HEK293 (cell line): ENCODE measurements around the gene LENEP.

Experiments used
- CTCF ChIA-PET: fragments of 350-600 bp; formaldehyde crosslinking; extraction: SDS; loops from one replicate; lab custom pipeline; 2021; ENCODE audit warnings: antibody characterized with exemption; lab: Yijun Ruan, JAX
- POLR2A ChIA-PET: fragments of 300-600 bp; formaldehyde crosslinking; extraction: SDS; loops from one replicate; lab custom pipeline; 2020; ENCODE audit warnings: antibody characterized with exemption, inconsistent platforms; lab: Yijun Ruan, JAX
- H3K27ac ChIP-seq: fragments of 200-500 bp; sonication (Bioruptor generic); 2 replicates; pipeline ENCODE4 v1.5.1; 2014; ENCODE audit warnings: low read depth, low read length, control low read depth, inconsistent platforms; ENCODE audit errors: extremely low read depth
- H3K36me3 ChIP-seq, 2 experiments: fragments of 200-500 bp in 1 of 2; sonication (Bioruptor generic) in 1 of 2; 1 replicate in 1 of 2; 2 replicates in 1 of 2; pipeline ENCODE4 v1.5.1; 2014 to 2017; ENCODE audit warnings: inconsistent platforms in 2 of 2, low read length in 2 of 2; ENCODE audit not compliant: control insufficient read depth in 2 of 2, insufficient read depth in 1 of 2
- H3K4me1 ChIP-seq: fragments of 200-500 bp; sonication (Bioruptor generic); 2 replicates; pipeline ENCODE4 v1.5.1; 2014; ENCODE audit warnings: mild to moderate bottlenecking, low read length, inconsistent platforms; ENCODE audit not compliant: control insufficient read depth, insufficient read depth
- H3K4me3 ChIP-seq: 2 replicates; pipeline ENCODE4 v1.5.1; 2011; ENCODE audit warnings: low read depth, mild to moderate bottlenecking, control low read depth, low read length, moderate library complexity
- H3K9me3 ChIP-seq: fragments of 200-500 bp; sonication (Bioruptor generic); 2 replicates; pipeline ENCODE4 v1.5.1; 2014; ENCODE audit warnings: low read depth, low read length, inconsistent platforms; ENCODE audit not compliant: control insufficient read depth, insufficient read depth
- EGR2 ChIP-seq: fragments of 450-650 bp; formaldehyde crosslinking; IDR thresholded peaks from 2 replicates; pipeline ENCODE4 v1.5.1; 2016; ENCODE audit warnings: low read depth, missing biosample characterization, missing genetic modification characterization
- GFI1B ChIP-seq: fragments of 450-650 bp; formaldehyde crosslinking; IDR thresholded peaks from 2 replicates; pipeline ENCODE4 v1.5.1; 2016; ENCODE audit warnings: missing biosample characterization, missing genetic modification characterization
- HOXA7 ChIP-seq: sonication (generic); formaldehyde crosslinking; IDR thresholded peaks from 2 replicates; pipeline ENCODE4 v1.8.1; 2022; ENCODE audit warnings: missing genetic modification reagents, borderline replicate concordance
- IKZF3 ChIP-seq: fragments of 450-650 bp; IDR thresholded peaks from 2 replicates; pipeline ENCODE4 v1.5.0; 2018; ENCODE audit warnings: missing biosample characterization, mild to moderate bottlenecking, missing genetic modification characterization, moderate library complexity
- PRDM10 ChIP-seq: fragments of 450-650 bp; formaldehyde crosslinking; IDR thresholded peaks from 2 replicates; pipeline ENCODE4 v1.5.1; 2016; ENCODE audit warnings: missing biosample characterization, missing genetic modification characterization
- SALL2 ChIP-seq: fragments of 450-650 bp; formaldehyde crosslinking; IDR thresholded peaks from 2 replicates; pipeline ENCODE4 v1.5.0; 2017; ENCODE audit warnings: missing biosample characterization, mild to moderate bottlenecking, missing genetic modification characterization, borderline replicate concordance
- SCRT1 ChIP-seq: fragments of 450-650 bp; formaldehyde crosslinking; IDR thresholded peaks from 2 replicates; pipeline ENCODE4 v1.5.1; 2016; ENCODE audit warnings: missing biosample characterization, missing genetic modification characterization, borderline replicate concordance
- SP7 ChIP-seq: fragments of 450-650 bp; formaldehyde crosslinking; IDR thresholded peaks from 2 replicates; pipeline ENCODE4 v1.5.1; 2016; ENCODE audit warnings: missing biosample characterization, missing genetic modification characterization
- TCF7L2 ChIP-seq: IDR thresholded peaks from 2 replicates; pipeline ENCODE4 v1.6.1; 2011; ENCODE audit warnings: low read depth, mild to moderate bottlenecking, inconsistent platforms, low read length, moderate library complexity, borderline replicate concordance
- WT1 ChIP-seq: fragments of 450-650 bp; formaldehyde crosslinking; IDR thresholded peaks from 2 replicates; pipeline ENCODE4 v1.5.1; 2016; ENCODE audit warnings: missing biosample characterization, missing genetic modification characterization
- ZFHX2 ChIP-seq: fragments of 450-650 bp; formaldehyde crosslinking; conservative IDR thresholded peaks from 2 replicates; pipeline ENCODE4 v1.5.1; 2016; ENCODE audit warnings: missing biosample characterization, missing genetic modification characterization
- ZNF157 ChIP-seq: fragments of 450-650 bp; formaldehyde crosslinking; IDR thresholded peaks from 2 replicates; pipeline ENCODE4 v1.5.1; 2016; ENCODE audit warnings: missing biosample characterization, missing genetic modification characterization
- ZNF211 ChIP-seq: fragments of 450-650 bp; formaldehyde crosslinking; IDR thresholded peaks from 2 replicates; pipeline ENCODE4 v1.5.1; 2016; ENCODE audit warnings: low read depth, missing biosample characterization, missing genetic modification characterization
- ZNF266 ChIP-seq: fragments of 450-650 bp; formaldehyde crosslinking; IDR thresholded peaks from 2 replicates; pipeline ENCODE4 v1.5.1; 2016; ENCODE audit warnings: missing biosample characterization, missing genetic modification characterization, low read depth
- ZNF398 ChIP-seq: fragments of 450-650 bp; formaldehyde crosslinking; IDR thresholded peaks from 2 replicates; pipeline ENCODE4 v1.5.1; 2017; ENCODE audit warnings: missing biosample characterization, missing genetic modification characterization
- ZNF404 ChIP-seq: fragments of 450-650 bp; formaldehyde crosslinking; IDR thresholded peaks from 2 replicates; pipeline ENCODE4 v1.5.1; 2017; ENCODE audit warnings: missing biosample characterization, missing genetic modification characterization
- ZNF580 ChIP-seq: fragments of 450-650 bp; formaldehyde crosslinking; IDR thresholded peaks from 2 replicates; pipeline ENCODE4 v1.5.1; 2016; ENCODE audit warnings: missing biosample characterization, missing genetic modification characterization
- ZNF596 ChIP-seq: fragments of 450-650 bp; IDR thresholded peaks from 2 replicates; pipeline ENCODE4 v1.5.0; 2018; ENCODE audit warnings: missing biosample characterization, mild to moderate bottlenecking, missing genetic modification characterization, moderate library complexity
- ZNF747 ChIP-seq: fragments of 450-650 bp; formaldehyde crosslinking; IDR thresholded peaks from 2 replicates; pipeline ENCODE4 v1.5.1; 2016; ENCODE audit warnings: missing biosample characterization, missing genetic modification characterization
- ZSCAN18 ChIP-seq: fragments of 450-650 bp; formaldehyde crosslinking; IDR thresholded peaks from 2 replicates; pipeline ENCODE4 v1.5.1; 2016; ENCODE audit warnings: missing biosample characterization, missing genetic modification characterization

LENEP gene

GRCh38 chr1:154969246-154969645 is 24.1 kb upstream of the LENEP start:
- peaks cover 0 to 53% of the 10 kb centered on the region in 2 experiments; a peak in 1 of 3 replicates for H3K36me3 ChIP-seq
- POLR2A ChIA-PET, result no interaction called here
- no peaks in the 10 kb centered on the region for H3K9me3 ChIP-seq
- CTCF ChIA-PET, result interaction anchor here (0.6 to 2.0 kb wide), 3 partner anchors 30 to 396 kb away, joined by 4 to 10 read pairs (median 5); no protein-coding TSS in a partner anchor
- TF ChIP-seq ZNF747 (no peak), ZNF404 (tag by site-specific recombination) (no peak)
- H3K27ac ChIP-seq, result no peak overlapping the region
- H3K4me3 ChIP-seq, result no peak overlapping the region
- peaks cover 12% of the 10 kb centered on the region for H3K4me1 ChIP-seq

- ChIA-PET CTCF (interaction anchor here (0.6 to 2.0 kb wide), 6 partner anchors 8 to 91 kb away, joined by 3 to 16 read pairs (median 6); partner anchors contain the start of gene PYGO2), POLR2A (interaction anchor here (1.1 to 6.0 kb wide), 9 partner anchors 8 to 81 kb away, joined by 4 to 69 read pairs (median 4); partner anchors contain the start of genes ADAM15, FLAD1, PBXIP1 and PMVK)
- Histone ChIP-seq H3K9me3 (no peaks in the 10 kb centered on the region), H3K4me3 (no peak overlapping the region), H3K27ac (peak overlapping the region; percentile 32; the same call in 1 of the 2 replicates), H3K4me1 (peaks cover 12% of the 10 kb centered on the region), H3K36me3 (peaks cover 0 to 45% of the 10 kb centered on the region in 2 experiments; a peak in 1 of 3 replicates)
- TF ChIP-seq ZFHX2 (tag by site-specific recombination) (peak; percentile 53; the same call in 1 of the 2 replicates), SCRT1 (tag by site-specific recombination) (no peak), HOXA7 (CRISPR knock-in tag) (no peak), EGR2 (tag by site-specific recombination) (peak; percentile 38; the same call in 1 of the 2 replicates)
These were observed 23.4 kb upstream of the LENEP start for GRCh38 chr1:154969860-154970452.

GRCh38 chr1:154970631-154971340 is 22.6 kb upstream of the LENEP start, which contains the start of gene SHC1:
TSS of gene SHC1 (minus strand) at chr1:154970747. CDS start at chr1:154970526, 221 bp downstream.
- Histone ChIP-seq H3K9me3 (no peaks in the 10 kb centered on the region), H3K27ac (peak within 1 kb of the TSS; percentile 32; the same call in 1 of the 2 replicates), H3K4me1 (peaks cover 12% of the 10 kb centered on the region), H3K36me3 (peaks cover 0 to 37% of the 10 kb centered on the region in 2 experiments; a peak in 1 of 3 replicates), H3K4me3 (no peak within 1 kb of the TSS)
- POLR2A ChIA-PET, result interaction anchor here (1.1 to 6.0 kb wide), 9 partner anchors 9 to 80 kb away, joined by 4 to 69 read pairs (median 4); partner anchors contain the start of genes ADAM15, FLAD1, PBXIP1 and PMVK
- CTCF ChIA-PET, result interaction anchor here (0.6 to 2.0 kb wide), 8 partner anchors 10 to 974 kb away, joined by 3 to 16 read pairs (median 4); partner anchors contain the start of gene PYGO2
- TF ChIP-seq ZNF266 (no peak), ZNF596 (tag by site-specific recombination) (no peak), ZNF157 (tag by site-specific recombination) (no peak), GFI1B (tag by site-specific recombination) (no peak), ZNF580 (tag by site-specific recombination) (no peak), ZSCAN18 (tag by site-specific recombination) (no peak), SP7 (tag by site-specific recombination) (peak; percentile 57), ZNF211 (tag by site-specific recombination) (no peak), ZNF398 (peak; percentile 78), TCF7L2 (no peak), IKZF3 (no peak), SALL2 (no peak), PRDM10 (tag by site-specific recombination) (peak; percentile 51), WT1 (tag by site-specific recombination) (peak; percentile 84)
